ENCODE data around the gene CRABP1.

GRCh38 chr15:78315686-78316282 lies 24.4 kb upstream of the CRABP1 start:
- TF ChIP-seq POLR2A (IDR thresholded peaks at IDR 0.05; ENCODE audit: low read depth, low read length) (no peak), TAF1 (IDR thresholded peaks at IDR 0.05; ENCODE audit: low read depth, low read length) (no peak)

Data from GM12891 (cell line).